HL-60 (cell line): ENCODE results near the gene RNF14.

ENCODE experiments used
- CTCF ChIP-seq: IDR thresholded peaks from one replicate; pipeline ENCODE4 v1.5.1; 2011; ENCODE audit warnings: low read length, control low read depth, inconsistent platforms; ENCODE audit not compliant: insufficient read depth
- GABPA ChIP-seq: IDR thresholded peaks from 2 replicates; pipeline ENCODE4 v1.6.1; 2012; ENCODE audit warnings: low read depth
- POLR2AphosphoS5 ChIP-seq: IDR thresholded peaks from 2 replicates; pipeline ENCODE4 v1.6.1; 2012; ENCODE audit warnings: low read depth
- REST ChIP-seq: IDR thresholded peaks from 2 replicates; pipeline ENCODE4 v1.6.1; 2012; ENCODE audit warnings: low read depth; ENCODE audit not compliant: insufficient replicate concordance

- TF ChIP-seq REST (peak; percentile 60), GABPA (no peak), CTCF (no peak), POLR2AphosphoS5 (peak; percentile 88)
These were observed 47.1 kb downstream of the RNF14 start for GRCh38 chr5:142015781-142016533.
